HG02938 (cell line): ENCODE measurements around the gene DPH2.

Experiments
- ATAC-seq: cut with Tn5 transposase; IDR thresholded peaks from one replicate; pipeline ENCODE4 v1.9.1; 2021; ENCODE audit warnings: mild to moderate bottlenecking, moderate library complexity; ENCODE audit not compliant: unreplicated experiment

DPH2 gene

DNA sequence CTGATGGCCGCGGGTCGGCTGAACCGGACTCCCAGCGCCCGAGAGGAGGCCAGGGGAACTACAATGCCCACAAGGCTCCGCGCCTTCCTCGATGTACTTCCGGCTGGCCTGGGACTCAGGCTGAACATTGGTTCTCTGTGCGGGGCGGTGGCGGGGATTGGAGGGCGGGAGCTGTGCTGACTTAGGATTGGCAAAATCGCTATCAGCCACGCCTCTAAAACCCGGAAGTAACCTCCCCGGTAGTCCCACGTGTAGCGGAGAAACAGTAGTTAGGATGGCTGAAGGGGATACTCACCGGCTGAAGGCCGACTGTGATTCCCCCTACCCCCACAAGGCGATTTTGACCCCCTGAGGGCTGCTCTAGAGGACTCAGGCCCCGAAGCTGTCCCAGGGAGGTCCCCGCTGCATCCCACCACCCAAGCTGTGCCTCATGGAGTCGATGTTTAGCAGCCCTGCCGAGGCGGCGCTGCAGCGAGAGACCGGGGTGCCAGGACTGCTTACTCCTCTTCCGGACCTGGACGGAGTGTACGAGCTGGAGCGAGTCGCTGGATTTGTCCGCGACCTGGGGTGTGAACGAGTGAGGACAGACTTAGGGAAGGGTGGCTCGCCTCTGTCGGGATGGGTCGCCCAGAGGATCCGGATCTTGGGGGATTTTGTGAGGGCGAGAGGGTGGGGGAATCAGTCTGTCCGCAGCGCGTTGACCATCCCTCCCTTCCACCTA is at the start of gene DPH2:
DPH2 (plus strand) TSS at position 265 of the 721 bp plus-strand sequence; CDS start at position 431, 166 bp downstream.
- peak; percentile 81 for ATAC-seq

- ATAC-seq, result no peak
Measured at GRCh38 chr1:43921022-43921421, 48.8 kb upstream of the DPH2 start.

- ATAC-seq, result no peak
Measured at GRCh38 chr1:43924516-43924915, 45.3 kb upstream of the DPH2 start.

GRCh38 chr1:43925846-43926245 is 44.0 kb upstream of the DPH2 start:
- ATAC-seq, result no peak

DNA sequence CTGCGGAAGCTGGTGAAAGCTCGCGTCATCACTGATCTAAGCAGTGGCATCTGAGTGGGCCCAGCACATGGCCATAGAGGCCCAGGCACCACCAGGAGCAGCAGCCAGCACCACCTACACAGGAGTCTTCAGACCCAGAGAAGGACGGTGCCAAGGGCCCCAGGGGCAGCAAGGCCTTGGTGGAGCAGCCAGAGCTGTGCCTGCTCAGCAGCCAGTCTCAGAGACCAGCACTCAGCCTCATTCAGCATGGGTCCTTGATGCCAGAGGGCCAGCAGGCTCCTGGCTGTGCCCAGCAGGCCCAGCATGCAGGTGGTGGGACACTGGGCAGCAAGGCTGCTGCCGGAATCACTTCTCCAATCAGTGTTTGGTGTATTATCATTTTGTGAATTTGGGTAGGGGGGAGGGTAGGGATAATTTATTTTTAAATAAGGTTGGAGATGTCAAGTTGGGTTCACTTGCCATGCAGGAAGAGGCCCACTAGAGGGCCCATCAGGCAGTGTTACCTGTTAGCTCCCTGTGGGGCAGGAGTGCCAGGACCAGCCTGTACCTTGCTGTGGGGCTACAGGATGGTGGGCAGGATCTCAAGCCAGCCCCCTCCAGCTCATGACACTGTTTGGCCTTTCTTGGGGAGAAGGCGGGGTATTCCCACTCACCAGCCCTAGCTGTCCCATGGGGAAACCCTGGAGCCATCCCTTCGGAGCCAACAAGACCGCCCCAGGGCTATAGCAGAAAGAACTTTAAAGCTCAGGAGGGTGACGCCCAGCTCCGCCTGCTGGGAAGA is 39.5 kb upstream of the DPH2 start:
- ATAC-seq, result no peak

DNA sequence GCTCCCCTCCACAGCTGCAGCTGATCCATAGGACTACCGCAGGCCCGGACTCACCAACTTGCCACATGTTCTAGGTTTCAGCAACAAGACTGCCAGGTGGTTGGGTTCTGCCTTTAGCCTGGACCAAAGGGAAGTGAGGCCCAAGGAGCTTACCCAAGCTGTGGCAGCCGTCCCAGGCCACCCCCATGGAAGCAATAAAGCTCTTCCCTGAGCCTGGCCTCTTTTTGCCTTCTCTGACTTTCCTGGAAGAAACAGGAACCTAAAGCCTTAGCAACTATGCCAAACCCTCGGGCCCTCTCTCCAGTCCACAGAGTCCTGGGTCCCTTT is 38.9 kb upstream of the DPH2 start:
- ATAC-seq, result no peak

GRCh38 chr1:43931711-43932660 is 37.8 kb upstream of the DPH2 start:
- no peak for ATAC-seq

DNA sequence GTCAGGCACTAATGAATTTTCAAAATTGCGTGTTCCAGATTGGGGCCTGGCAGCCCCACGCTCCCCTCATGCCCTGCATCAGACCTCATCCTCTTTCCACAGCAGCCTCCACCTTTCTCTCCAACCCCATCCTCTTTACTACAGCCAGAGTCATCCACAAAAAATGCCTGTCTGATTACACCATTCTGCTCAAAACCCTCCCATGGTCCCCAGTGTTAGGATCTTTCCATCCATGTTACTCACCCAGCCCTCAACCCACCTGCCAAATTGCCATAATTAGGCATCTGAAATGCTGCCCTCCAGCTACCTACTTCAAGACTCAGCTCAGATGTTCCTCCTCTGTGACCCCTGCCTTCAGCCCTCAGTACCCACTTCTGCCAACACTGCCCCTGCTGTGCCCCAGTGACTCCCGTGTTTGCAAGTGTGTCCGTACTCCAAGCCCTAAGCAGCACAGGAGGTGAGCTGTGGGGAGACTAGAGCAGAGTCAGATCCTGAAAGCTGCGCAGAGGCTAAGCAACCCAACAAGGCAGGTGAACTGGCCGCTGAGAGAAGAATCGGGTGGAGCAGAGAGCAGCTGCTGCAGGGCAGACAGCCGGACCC is 36.9 kb upstream of the DPH2 start:
- no peak for ATAC-seq

GRCh38 chr1:43933386-43934100 is 36.3 kb upstream of the DPH2 start, which contains the start of gene ARTN:
TSS of gene ARTN (plus strand) at chr1:43933801. CDS start at chr1:43935657, 1,856 bp downstream.
- ATAC-seq, result no peak

GRCh38 chr1:43934101-43934985 is 35.5 kb upstream of the DPH2 start:
- no peak for ATAC-seq

- no peak for ATAC-seq
Measured at GRCh38 chr1:43934986-43935324, 34.9 kb upstream of the DPH2 start.

DNA sequence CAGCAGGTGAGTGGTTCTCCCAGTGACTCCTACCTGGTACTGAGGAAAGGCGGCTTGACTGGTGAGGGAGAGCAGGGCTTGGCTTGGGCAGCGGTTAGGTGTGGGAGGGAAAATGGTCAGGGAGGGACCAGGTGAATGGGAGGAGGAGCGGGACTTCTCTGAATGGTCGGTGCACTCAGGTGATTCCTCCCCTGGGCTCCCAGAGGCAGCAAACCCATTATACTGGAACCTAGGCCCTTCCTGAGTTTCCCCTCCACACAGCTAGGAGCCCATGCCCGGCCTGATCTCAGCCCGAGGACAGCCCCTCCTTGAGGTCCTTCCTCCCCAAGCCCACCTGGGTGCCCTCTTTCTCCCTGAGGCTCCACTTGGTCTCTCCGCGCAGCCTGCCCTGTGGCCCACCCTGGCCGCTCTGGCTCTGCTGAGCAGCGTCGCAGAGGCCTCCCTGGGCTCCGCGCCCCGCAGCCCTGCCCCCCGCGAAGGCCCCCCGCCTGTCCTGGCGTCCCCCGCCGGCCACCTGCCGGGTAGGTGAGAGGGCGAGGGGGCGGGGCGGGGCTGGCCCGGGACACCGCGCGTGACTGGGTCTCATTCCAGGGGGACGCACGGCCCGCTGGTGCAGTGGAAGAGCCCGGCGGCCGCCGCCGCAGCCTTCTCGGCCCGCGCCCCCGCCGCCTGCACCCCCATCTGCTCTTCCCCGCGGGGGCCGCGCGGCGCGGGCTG is 33.9 kb upstream of the DPH2 start:
- ATAC-seq, result no peak

DNA sequence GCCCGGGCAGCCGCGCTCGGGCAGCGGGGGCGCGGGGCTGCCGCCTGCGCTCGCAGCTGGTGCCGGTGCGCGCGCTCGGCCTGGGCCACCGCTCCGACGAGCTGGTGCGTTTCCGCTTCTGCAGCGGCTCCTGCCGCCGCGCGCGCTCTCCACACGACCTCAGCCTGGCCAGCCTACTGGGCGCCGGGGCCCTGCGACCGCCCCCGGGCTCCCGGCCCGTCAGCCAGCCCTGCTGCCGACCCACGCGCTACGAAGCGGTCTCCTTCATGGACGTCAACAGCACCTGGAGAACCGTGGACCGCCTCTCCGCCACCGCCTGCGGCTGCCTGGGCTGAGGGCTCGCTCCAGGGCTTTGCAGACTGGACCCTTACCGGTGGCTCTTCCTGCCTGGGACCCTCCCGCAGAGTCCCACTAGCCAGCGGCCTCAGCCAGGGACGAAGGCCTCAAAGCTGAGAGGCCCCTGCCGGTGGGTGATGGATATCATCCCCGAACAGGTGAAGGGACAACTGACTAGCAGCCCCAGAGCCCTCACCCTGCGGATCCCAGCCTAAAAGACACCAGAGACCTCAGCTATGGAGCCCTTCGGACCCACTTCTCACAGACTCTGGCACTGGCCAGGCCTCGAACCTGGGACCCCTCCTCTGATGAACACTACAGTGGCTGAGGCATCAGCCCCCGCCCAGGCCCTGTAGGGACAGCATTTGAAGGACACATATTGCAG is 33.2 kb upstream of the DPH2 start:
- ATAC-seq, result no peak

- ATAC-seq, result no peak
Measured at GRCh38 chr1:43937179-43937865, 32.5 kb upstream of the DPH2 start.

GRCh38 chr1:43938383-43938782 is 31.4 kb upstream of the DPH2 start:
- no peak for ATAC-seq

GRCh38 chr1:43938892-43939587 is 30.8 kb upstream of the DPH2 start:
- ATAC-seq, result no peak

- no peak for ATAC-seq
Measured at GRCh38 chr1:43942411-43942810, 27.4 kb upstream of the DPH2 start.
